LNCAP (cell line): Measurements from ENCODE around the gene OTUD1.

ENCODE experiments used
- CTCF ChIP-seq: fragments of 450-650 bp; IDR thresholded peaks from 2 replicates; pipeline ENCODE4 v1.5.1; 2017; ENCODE audit warnings: mild to moderate bottlenecking

OTUD1 gene

GRCh38 chr10:23403278-23403677 is 35.6 kb upstream of the OTUD1 start:
- TF ChIP-seq CTCF: no peak

- TF ChIP-seq CTCF: no peak
Observed at GRCh38 chr10:23403719-23404118, 35.2 kb upstream of the OTUD1 start.

GRCh38 chr10:23404461-23404980 is 34.4 kb upstream of the OTUD1 start:
- TF ChIP-seq CTCF: no peak

GRCh38 chr10:23405540-23405939 is 33.3 kb upstream of the OTUD1 start:
- TF ChIP-seq CTCF: no peak

- TF ChIP-seq CTCF: no peak
Observed at GRCh38 chr10:23406409-23406808, 32.5 kb upstream of the OTUD1 start.

- TF ChIP-seq CTCF: no peak
Observed at GRCh38 chr10:23408330-23408976, 30.4 kb upstream of the OTUD1 start.

- no peak for TF ChIP-seq CTCF
Observed at GRCh38 chr10:23412223-23412622, 26.7 kb upstream of the OTUD1 start.

GRCh38 chr10:23413629-23414089 is 25.2 kb upstream of the OTUD1 start:
- TF ChIP-seq CTCF: no peak
